OCI-LY7 (cell line): ENCODE results near the gene DDX11.
"Not testable (repeated sequence)": the region's sequence is repeated elsewhere in the genome, so short reads cannot be mapped to it uniquely, and the experiment has no call there.

Experiments used
- CTCF ChIP-seq: fragments of 200-600 bp; sonication (generic); conservative IDR thresholded peaks from 2 replicates; pipeline ENCODE4 v1.5.1; 2014; ENCODE audit warnings: mild to moderate bottlenecking, antibody characterized with exemption, low read length, moderate library complexity, mixed read lengths
- EZH2phosphoT487 ChIP-seq: fragments of 200-600 bp; sonication (generic); IDR thresholded peaks from 2 replicates; pipeline ENCODE4 v1.6.1; 2018; ENCODE audit warnings: low read depth, borderline replicate concordance, mild to moderate bottlenecking, mixed run types, antibody characterized with exemption, low read length, moderate library complexity, mixed read lengths

GRCh38 chr12:31081274-31081673 is 7.6 kb downstream of the DDX11 start:
- not testable (repeated sequence) for TF ChIP-seq CTCF, EZH2phosphoT487
